ENCODE measurements around the gene SH3BP1. TPM values are rescaled to one million over a fixed set of nuclear protein-coding genes. Genes with fewer than 3 reads are reported as not detected.
"Not testable (repeated sequence)": the region's sequence is repeated elsewhere in the genome, so short reads cannot be mapped to it uniquely, and the experiment has no call there.

The SH3BP1 gene
- total RNA-seq, 1 experiment from 2014 or later: 0.95 TPM

DNA sequence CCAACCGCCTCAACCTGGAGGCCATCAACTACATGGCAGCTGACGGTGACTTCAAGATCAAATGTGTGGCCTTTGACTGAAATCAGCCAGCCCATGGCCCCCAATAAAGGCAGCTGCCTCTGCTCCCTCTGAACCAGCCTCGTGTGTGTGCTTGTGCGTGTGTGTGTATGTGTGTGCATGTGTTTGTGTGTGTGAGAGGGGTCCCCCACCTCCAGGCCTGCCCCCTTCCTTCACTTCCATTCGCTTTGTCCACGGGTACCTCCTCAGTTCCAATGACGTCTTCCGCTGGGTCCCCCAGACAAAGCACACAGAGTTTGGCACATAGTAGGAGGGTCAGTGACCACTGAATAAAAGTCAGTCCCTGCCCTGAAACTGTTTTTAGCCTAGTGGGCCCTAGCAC lies 40.2 kb downstream of the SH3BP1 start:
- Histone ChIP-seq H3K4me3 (no peak overlapping the region), H3K27me3 (no peaks in the 10 kb centered on the region), H3K9me3 (no peaks in the 10 kb centered on the region), H3K36me3 (peaks cover 40% of the 10 kb centered on the region)
- DNase-seq: no peak

DNA sequence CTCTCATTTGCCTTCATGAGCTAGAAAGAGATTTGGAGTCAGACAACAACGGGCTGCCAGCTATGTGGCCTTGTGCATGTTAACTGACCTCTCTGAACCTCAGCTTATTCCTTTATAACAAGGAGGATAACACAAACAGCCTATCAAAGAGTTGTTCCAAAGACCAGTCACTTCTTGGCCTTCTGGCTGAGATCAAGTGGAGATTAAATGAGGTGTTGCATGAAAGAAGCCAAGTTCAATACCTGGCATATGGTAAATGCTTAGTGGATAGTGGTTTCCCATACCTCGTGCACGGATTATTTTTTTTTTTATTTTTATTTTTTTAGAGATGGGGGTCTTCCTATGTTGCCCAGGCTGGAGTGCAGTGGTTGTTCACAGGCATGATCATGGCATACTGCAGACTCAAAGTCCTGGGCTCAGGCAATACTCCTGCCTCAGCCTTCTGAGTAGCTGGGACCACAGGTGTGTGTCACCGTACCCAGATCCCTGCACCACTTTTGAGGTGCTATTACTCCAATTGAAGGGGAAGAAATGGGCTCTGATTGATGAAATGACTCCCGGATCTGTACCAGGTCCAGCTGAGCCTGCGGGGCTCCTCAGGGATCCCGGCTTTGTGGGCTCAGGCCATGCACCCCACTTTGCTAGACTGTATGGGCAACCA lies 40.9 kb downstream of the SH3BP1 start:
- Histone ChIP-seq H3K9me3 (no peaks in the 10 kb centered on the region), H3K4me3 (no peak overlapping the region), H3K27me3 (no peaks in the 10 kb centered on the region), H3K36me3 (peaks cover 40% of the 10 kb centered on the region)
- DNase-seq: no peak

DNA sequence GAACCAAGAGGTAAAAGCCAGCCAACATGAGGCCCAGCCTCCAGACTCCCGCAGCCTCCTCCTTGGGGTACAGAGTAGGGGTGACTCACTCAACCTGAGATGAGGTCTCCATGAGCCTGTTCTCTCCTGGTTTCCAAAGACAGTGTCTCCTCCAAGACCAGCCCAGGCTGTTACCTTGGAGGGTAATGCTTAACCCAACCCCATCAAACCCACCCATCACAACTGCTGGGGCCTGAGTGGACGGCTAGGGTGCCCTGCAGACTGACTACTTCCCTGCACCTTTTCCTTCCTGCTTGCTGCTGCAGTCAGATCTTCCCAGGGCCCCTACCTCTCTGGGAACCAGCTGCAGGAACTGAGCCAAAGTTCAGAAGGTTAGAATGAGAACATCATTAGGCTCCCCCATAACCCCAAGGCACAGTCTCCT lies 41.5 kb downstream of the SH3BP1 start:
- Histone ChIP-seq H3K36me3 (peaks cover 36% of the 10 kb centered on the region), H3K27me3 (no peaks in the 10 kb centered on the region), H3K9me3 (no peaks in the 10 kb centered on the region), H3K4me3 (no peak overlapping the region)
- peak; percentile 47 for DNase-seq

DNA sequence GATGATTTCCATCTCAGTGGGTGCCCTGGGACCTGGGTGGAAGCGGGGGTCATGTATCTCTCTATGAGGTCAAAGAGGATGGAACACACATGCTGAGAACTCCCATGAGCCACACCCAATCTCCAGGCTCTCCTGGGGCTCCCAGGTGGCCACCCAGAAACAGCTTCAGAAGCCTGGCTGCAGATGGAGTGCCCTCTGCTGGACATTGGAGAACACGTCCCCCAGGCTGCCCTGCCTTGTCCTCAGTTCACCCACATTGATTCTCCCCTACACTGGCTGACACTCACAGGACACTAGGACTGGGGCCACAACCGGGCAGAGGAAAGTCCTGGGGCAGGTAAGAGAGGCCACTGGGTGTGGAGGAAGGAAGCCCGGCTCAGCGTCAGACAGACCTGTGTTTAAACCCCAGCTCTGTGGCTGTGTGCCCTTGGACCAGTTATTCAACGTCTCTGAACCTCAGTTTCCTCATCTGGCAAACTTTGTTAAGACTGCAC lies 42.1 kb downstream of the SH3BP1 start:
- Histone ChIP-seq H3K4me3 (no peak overlapping the region), H3K27me3 (no peaks in the 10 kb centered on the region), H3K36me3 (peaks cover 31% of the 10 kb centered on the region), H3K9me3 (no peaks in the 10 kb centered on the region)
- DNase-seq: peak; percentile 74

DNA sequence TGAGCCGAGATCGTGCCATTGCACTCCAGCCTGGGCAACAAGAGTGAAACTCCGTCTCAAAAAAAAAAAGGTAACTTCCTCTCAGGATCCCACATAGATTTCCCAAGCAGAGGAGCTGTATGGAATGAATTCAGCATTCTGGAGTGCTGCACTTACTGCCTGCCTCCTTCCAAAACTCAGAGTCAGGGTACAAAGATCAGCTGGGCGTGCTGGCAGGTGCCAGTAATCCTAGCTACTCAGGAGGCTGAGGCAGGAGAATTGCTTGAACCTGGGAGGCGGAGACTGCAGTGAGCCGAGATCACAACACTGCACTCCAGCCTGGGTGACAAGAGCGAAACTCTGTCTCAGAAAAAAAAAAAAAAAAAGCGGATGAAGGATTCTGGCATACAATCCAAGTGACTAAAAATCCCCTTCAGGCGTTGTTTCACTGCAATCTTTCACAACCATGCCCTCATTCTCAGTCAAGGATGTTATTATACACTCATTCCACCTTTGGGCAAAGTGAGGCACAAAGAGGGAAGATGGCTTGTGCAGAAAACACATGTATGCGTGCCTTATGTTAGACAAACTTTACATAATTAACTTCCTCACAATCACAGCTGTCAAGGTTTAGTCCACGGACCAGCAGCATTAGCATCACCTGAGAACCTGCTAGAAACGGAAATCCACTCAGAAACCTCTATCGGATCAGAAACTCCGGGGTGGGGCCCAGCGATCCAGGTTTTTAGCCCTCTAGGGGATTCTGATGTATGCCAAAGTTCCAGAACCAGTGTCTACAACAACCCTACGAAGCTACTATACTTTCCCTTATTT lies 45.5 kb downstream of the SH3BP1 start:
- no peaks in the 10 kb centered on the region for H3K27me3 ChIP-seq
- no peaks in the 10 kb centered on the region for H3K9me3 ChIP-seq
- no peak overlapping the region for H3K4me3 ChIP-seq
- H3K36me3 ChIP-seq: peaks cover 27% of the 10 kb centered on the region
- no peak for DNase-seq

DNA sequence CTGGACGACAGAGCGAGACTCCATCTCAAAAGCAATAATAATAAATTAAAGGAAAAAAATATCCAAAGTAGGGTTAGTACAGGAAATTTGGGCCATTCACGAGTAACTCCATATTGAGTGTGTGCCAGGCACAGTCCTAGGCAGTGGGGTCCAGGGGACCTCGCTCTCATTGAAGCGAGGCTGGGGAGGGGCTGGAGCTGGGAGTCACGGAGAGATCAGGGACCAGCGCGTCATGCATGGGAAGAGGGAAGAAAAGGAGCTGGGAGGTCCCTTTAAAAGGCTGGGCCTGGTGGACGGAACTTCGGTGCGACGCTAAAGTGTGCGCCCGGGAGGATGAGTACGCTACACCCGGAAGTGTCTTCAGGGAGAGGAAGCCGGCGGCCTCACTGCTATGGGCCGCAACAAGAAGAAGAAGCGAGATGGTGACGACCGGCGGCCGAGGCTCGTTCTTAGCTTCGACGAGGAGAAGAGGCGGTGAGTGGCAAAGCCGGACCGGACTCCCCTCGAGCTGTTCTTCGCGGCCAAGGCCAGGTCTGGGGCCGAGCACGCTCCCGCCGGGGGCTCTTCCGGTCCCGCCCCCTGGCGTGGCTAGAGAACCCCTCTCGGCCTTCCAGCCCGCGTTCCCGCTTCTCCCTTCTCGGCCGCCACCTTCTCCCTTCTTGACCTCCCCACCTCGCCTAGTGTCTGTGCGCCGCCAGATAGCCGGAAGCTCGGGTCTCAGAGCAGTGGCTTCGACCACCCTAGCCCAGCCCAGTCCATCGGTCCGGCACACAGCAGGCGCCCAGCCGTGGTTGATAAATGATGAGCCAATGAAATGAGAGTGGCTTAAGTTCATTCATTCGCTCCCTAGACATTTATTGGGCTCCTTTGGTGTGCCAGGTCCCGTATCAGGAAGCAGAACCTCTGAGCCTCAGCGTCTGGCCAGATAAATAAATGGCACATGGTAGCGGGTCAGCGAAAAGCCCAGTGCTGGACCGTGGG lies 46.8 kb downstream of the SH3BP1 start, which contains the start of gene NOL12:
NOL12 (plus strand) TSS at position 342 of the 981 bp plus-strand sequence; CDS start at position 392, 50 bp downstream.
- Histone ChIP-seq H3K9me3 (no peaks in the 10 kb centered on the region), H3K27me3 (no peaks in the 10 kb centered on the region), H3K36me3 (peaks cover 38% of the 10 kb centered on the region), H3K4me3 (peak within 1 kb of the TSS; percentile 95)
- peak; percentile 82 for DNase-seq

DNA sequence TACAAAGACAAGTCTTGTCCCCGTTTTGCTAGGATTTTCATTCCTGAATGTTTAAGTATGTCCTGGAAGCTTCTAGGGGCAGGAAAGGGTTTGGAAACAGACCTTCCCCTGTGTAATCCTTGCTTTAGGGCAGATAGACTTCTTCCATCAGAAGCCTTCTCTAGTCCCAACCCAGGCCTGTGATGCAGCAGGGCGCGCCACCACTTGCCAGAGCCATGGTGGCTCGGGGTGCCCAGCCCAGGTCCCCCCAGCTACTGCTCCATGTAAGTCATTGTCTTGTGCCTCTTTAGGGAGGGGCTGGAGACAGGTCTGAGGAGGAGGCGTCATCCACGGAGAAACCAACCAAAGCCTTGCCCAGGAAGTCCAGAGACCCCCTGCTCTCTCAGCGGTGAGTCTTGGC lies 50.9 kb downstream of the SH3BP1 start:
- Histone ChIP-seq H3K9me3 (no peaks in the 10 kb centered on the region), H3K36me3 (peaks cover 72% of the 10 kb centered on the region), H3K4me3 (no peak overlapping the region), H3K27me3 (no peaks in the 10 kb centered on the region)
- DNase-seq: no peak

DNA sequence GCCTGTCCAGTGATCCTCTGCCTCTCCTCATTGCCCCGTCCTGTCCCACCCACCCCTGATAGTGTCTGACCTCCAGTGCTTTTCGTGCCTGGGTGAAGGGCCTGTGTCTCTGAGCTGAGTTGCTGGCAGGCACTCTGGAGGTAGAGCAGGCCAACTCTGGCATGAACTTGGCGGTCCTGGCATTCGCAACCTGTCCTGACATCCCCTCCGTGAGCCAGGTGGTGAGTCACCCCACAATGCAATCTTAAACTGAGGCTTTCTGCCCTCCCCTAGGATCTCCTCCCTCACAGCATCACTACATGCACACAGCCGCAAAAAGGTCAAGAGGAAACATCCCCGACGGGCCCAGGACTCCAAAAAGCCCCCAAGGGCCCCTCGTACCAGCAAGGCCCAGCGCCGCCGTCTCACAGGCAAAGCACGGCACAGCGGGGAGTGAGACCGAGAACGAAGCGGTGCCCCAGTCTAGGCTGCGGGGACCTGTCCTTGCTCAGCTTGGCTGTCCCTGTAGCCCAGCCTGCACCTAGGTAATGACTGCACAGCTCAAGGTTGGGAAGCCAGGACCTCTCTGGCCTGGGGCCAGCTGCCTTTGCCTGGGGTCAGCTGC lies 51.5 kb downstream of the SH3BP1 start:
- H3K9me3 ChIP-seq: no peaks in the 10 kb centered on the region
- H3K4me3 ChIP-seq: no peak overlapping the region
- peak; percentile 89 for DNase-seq
- H3K27me3 ChIP-seq: no peaks in the 10 kb centered on the region
- peaks cover 76% of the 10 kb centered on the region for H3K36me3 ChIP-seq

DNA sequence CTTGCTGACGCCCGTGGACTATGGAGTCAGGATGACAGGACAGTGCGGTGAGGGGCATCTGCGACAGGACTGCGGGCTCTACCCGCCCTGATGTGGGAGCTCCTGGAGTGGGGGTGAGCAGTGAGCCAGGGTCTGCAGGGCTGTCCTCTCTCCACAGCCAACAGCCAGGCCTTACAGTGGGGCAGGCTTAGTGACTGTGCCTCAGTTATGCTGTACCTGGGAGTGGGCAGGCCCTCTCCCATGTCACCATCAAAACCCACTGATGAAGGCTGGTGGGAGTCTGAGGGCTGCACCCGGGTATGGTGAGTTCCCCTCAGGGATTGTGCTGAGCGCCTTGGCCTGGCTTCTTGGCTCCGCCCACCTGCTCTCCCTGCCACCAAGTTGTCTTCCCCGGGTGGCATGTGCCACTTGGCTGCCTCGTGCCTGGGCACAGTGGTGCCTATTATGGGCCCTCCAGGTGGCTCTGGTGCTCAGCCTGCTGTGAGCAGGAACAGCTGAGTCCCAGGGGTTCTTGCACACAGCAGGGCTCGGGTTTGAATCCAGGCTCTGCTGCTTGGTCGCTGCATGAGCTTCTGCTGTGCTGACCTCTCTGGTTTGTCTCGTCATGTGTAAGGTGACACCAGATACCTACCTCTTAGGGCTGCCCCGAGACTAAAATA lies 53.3 kb downstream of the SH3BP1 start:
- no peak for DNase-seq

DNA sequence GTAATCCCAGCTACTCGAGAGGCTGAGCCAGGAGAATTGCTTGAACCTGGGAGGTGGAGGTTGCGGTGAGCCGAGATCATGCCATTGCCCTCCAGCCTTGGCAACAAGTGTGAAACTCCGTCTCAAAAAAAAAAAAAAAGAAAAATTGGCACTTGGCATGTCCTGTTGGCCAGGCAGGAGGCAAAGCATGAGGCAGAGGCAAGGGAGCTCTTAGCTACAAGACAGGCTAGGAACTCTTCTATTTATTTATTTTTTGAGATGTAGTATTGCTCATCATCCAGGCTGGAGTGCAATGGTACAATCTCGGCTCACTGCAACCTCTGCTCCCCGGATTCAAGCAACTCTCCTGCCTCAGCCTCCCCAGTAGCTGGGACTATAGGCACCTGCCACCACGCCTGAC lies 54.7 kb downstream of the SH3BP1 start:
- H3K36me3 ChIP-seq: peaks cover 59% of the 10 kb centered on the region
- not testable (repeated sequence) for H3K4me3 ChIP-seq, H3K9me3 ChIP-seq, H3K27me3 ChIP-seq
- DNase-seq: peak; percentile 76

More for the DNA sequence above, 53.3 kb downstream of the SH3BP1 start:
- Histone ChIP-seq H3K9me3 (no peaks in the 10 kb centered on the region), H3K27me3 (no peaks in the 10 kb centered on the region), H3K4me3 (no peak overlapping the region), H3K36me3 (peaks cover 71% of the 10 kb centered on the region)

DNA sequence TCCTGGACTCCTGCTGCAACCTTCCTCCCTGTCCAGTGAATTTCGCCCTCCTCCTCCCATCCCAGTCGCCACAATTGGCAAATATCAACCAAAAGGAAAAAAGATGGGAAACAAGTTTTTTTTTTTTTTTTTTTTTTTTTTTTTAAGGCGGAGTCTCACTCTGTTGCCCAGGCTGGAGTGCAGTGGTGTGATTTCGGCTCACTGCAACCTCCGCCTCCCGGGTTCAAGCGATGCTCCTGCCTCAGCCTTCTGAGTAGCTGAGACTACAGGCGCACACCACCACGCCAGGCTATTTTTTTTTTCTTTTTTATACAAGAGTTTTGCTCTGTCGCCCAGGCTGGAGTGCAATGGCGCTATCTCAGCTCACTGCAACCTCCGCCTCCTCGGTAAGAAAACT lies 56.8 kb downstream of the SH3BP1 start:
- H3K4me3 ChIP-seq, H3K27me3 ChIP-seq, H3K9me3 ChIP-seq, DNase-seq: not testable (repeated sequence)
- H3K36me3 ChIP-seq: peaks cover 38% of the 10 kb centered on the region

DNA sequence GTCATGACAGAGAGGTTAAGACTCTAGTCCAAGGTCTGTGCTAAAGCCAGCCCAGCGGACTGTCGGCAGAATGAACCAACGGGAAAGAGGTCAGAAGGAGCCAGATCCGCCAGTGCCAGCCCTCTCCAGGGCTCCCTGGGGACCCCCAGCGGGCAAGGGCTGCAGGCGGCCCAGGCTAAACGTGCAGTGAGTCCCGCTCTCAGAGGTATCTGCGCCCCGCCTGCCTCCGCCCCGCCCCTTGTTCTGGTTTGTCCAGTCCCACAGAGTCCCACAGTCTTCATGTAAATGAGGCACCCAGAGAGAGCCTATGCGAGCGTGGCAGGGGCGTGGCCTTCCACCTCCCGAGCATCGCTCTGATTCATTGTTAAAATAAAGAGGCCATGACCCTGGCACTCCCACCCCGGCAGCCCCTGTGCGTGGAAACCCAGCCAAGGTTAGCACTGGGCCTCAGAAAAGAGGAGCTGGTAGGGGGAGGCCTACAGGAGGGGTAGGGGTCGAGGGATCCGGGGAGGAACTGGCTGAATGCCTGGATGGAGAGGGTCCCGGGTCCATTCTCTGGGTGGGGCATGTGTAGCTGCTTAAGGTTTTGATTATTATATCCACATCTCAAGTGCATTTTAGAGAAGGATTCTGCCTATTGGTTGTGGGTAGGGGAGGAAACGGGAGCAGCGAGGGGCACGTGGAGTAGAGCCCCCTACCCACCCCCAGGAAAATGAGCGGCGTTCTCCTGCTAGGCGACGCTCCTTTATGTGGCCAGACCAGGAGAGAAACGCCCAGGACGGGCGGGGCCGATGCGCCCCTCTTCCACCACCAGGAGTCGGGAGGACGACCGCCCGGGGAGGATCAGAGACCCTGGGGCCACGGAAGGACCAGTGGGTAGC lies 57.4 kb downstream of the SH3BP1 start, which contains the start of gene TRIOBP:
TRIOBP (plus strand) TSS at position 392 of the 881 bp plus-strand sequence. CDS start 4,318 bp downstream, outside the sequence.
- DNase-seq: peak; percentile 100
- no peaks in the 10 kb centered on the region for H3K9me3 ChIP-seq
- peaks cover 32% of the 10 kb centered on the region for H3K36me3 ChIP-seq
- H3K4me3 ChIP-seq: 0 out of 2 replicates have a peak within 1 kb of the TSS, but pooled peaks have one; percentile 17
- no peaks in the 10 kb centered on the region for H3K27me3 ChIP-seq

DNA sequence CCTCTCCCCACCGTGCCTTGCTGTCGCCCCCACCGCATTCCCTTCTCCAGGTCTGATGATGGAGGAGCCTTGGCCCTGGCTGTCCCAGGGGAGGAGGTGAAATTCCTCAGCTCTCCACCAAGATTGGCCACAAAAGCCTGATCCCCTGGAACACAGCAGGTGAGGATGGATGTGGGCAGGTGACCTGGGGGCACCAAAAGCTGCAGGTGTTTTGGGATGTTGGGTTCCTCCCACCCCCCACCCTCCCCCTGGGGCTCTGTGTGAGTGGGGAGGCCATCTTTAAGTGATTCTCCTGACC lies 58.0 kb downstream of the SH3BP1 start:
- no peak for DNase-seq
- Histone ChIP-seq H3K9me3 (no peaks in the 10 kb centered on the region), H3K36me3 (peaks cover 26% of the 10 kb centered on the region), H3K27me3 (no peaks in the 10 kb centered on the region), H3K4me3 (no peak overlapping the region)

DNA sequence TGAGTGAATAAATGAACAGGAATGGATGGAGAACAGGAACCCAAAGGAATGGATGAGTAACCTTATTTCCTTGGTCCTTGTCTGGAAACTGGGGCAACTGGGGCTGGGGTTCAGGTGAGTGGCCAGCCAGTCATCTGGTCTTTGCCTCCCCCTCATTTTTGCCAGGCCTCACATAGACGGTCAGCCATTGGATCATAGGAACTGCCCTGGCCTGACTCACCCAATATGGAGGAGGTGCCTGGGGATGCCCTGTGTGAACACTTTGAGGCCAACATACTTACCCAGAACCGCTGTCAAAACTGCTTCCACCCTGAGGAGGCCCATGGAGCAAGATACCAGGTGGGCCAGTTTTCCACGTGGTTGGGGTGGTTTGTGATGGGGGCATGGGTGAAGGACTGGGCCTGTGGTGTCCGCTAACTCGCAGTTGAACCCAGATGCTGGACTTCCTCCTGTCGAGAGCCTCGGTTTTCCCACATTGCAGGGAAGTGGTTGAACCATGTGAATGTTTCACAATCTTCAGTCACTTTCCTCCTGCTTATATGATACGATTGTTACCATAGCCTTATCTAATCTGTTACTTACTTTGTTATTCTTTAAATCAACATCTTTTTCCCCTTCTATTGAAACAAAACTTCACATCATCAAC lies 61.8 kb downstream of the SH3BP1 start:
- Histone ChIP-seq H3K27me3 (no peaks in the 10 kb centered on the region), H3K4me3 (no peak overlapping the region), H3K36me3 (no peaks in the 10 kb centered on the region), H3K9me3 (no peaks in the 10 kb centered on the region)
- DNase-seq: no peak

Data from MG63 (cell line).